ENCODE measurements around the gene CLEC2L.

GRCh38 chr7:139562491-139562890 lies 39.0 kb downstream of the CLEC2L start:
- TF ChIP-seq MAX (IDR thresholded peaks at IDR 0.05): no peak
- no peak for TF ChIP-seq TAF1 (IDR thresholded peaks at IDR 0.05; ENCODE audit: low read depth)
- TF ChIP-seq ZBTB7A (IDR thresholded peaks at IDR 0.05; ENCODE audit: low read depth): no peak
- no peak for TF ChIP-seq TCF12 (IDR thresholded peaks at IDR 0.05; ENCODE audit: low read depth)
- TF ChIP-seq RAD21 (IDR thresholded peaks at IDR 0.05; ENCODE audit: low read depth): no peak
- no peak for TF ChIP-seq CREB1 (IDR thresholded peaks at IDR 0.05; ENCODE audit: low read depth)

Data from Ishikawa (cell line).